CD14-positive monocyte (primary cell): Measurements from ENCODE around the gene TOR1A. TPM values are rescaled to one million over a fixed set of nuclear protein-coding genes. Genes with fewer than 3 reads are reported as not detected.

Source experiments
- DNase-seq, 3 donors: peaks; one replicate each; pipeline ENCODE4 v3.0.0-alpha.2; 2011 to 2022
- H2AFZ ChIP-seq: 2 replicates; pipeline ENCODE4 v1.6.0; 2012; ENCODE audit warnings: mild to moderate bottlenecking, low read depth, low read length, inconsistent platforms; ENCODE audit not compliant: insufficient read depth, poor library complexity, severe bottlenecking
- H3K27ac ChIP-seq, 2 donors: 1 replicate in 1 of 2; 2 replicates in 1 of 2; pipeline ENCODE4 v1.5.1; 2012 to 2013; ENCODE audit warnings: low read length in 2 of 2, control low read depth in 1 of 2, inconsistent platforms in 1 of 2, low read depth in 1 of 2, mild to moderate bottlenecking in 1 of 2
- H3K27me3 ChIP-seq, 2 donors: one replicate each; pipeline versions ENCODE4 v1.6.0 to v1.6.1; 2011 to 2013; ENCODE audit warnings: low read length in 2 of 2; ENCODE audit not compliant: control insufficient read depth in 2 of 2, insufficient read depth in 2 of 2
- H3K36me3 ChIP-seq, 2 donors: replicated peaks in 1 of 2; 1 replicate in 1 of 2; 2 replicates in 1 of 2; pipeline versions ENCODE4 v1.5.1 to v1.6.1; 2012 to 2013; ENCODE audit warnings: low read length in 2 of 2, control low read depth in 1 of 2, inconsistent platforms in 1 of 2, mild to moderate bottlenecking in 1 of 2; ENCODE audit not compliant: insufficient read depth in 2 of 2, control insufficient read depth in 1 of 2
- H3K4me1 ChIP-seq, 2 donors: 1 replicate in 1 of 2; 2 replicates in 1 of 2; pipeline versions ENCODE4 v1.5.1 to v1.6.1; 2012 to 2013; ENCODE audit warnings: low read length in 2 of 2, control low read depth in 1 of 2, inconsistent platforms in 1 of 2, mild to moderate bottlenecking in 1 of 2, moderate library complexity in 1 of 2; ENCODE audit not compliant: insufficient read depth in 2 of 2, control insufficient read depth in 1 of 2
- H3K4me2 ChIP-seq: replicated peaks from 2 replicates; pipeline ENCODE3; 2012; ENCODE audit warnings: low read length, moderate library complexity, mild to moderate bottlenecking; ENCODE audit not compliant: poor library complexity, severe bottlenecking; ENCODE audit errors: extremely low read depth
- H3K4me3 ChIP-seq, 3 experiments: fragments of 200-600 bp in 1 of 3; sonication (generic) in 1 of 3; replicated peaks in 1 of 3; 1 replicate in 2 of 3; 2 replicates in 1 of 3; pipeline ENCODE4 v1.5.1; 2011 to 2013; ENCODE audit warnings: low read length in 3 of 3, mild to moderate bottlenecking in 3 of 3, control low read depth in 2 of 3, low read depth in 2 of 3, inconsistent platforms in 1 of 3, moderate library complexity in 1 of 3
- H3K79me2 ChIP-seq: 2 replicates; pipeline ENCODE4 v1.6.0; 2012; ENCODE audit warnings: mild to moderate bottlenecking, control low read depth, inconsistent platforms, low read length, moderate library complexity; ENCODE audit not compliant: insufficient read depth
- H3K9ac ChIP-seq: 2 replicates; pipeline ENCODE4 v1.6.0; 2017; ENCODE audit warnings: low read length, mild to moderate bottlenecking; ENCODE audit not compliant: insufficient read depth, poor library complexity, severe bottlenecking
- H3K9me3 ChIP-seq, 2 donors: replicated peaks in 1 of 2; 1 replicate in 1 of 2; 2 replicates in 1 of 2; pipeline versions ENCODE4 v1.5.1 to v1.6.1; 2012 to 2013; ENCODE audit warnings: low read length in 2 of 2, control low read depth in 1 of 2; ENCODE audit not compliant: control insufficient read depth in 1 of 2, insufficient read depth in 1 of 2
- H4K20me1 ChIP-seq: 2 replicates; pipeline ENCODE4 v1.6.0; 2012; ENCODE audit warnings: mild to moderate bottlenecking, low read length, control low read depth, moderate library complexity; ENCODE audit not compliant: insufficient read depth
- H3K27ac Mint-ChIP-seq, 7 donors: one replicate each; pipeline ENCODE4 v1.8.0; 2020; ENCODE audit warnings: mild to moderate bottlenecking in 7 of 7, mixed read lengths in 7 of 7, moderate library complexity in 6 of 7, inconsistent platforms in 2 of 7
- H3K27me3 Mint-ChIP-seq, 3 donors: one replicate each; pipeline ENCODE4 v1.8.0; 2021 to 2022; ENCODE audit warnings: low read depth in 3 of 3, mild to moderate bottlenecking in 3 of 3, mixed read lengths in 3 of 3, moderate library complexity in 3 of 3, inconsistent platforms in 1 of 3
- H3K36me3 Mint-ChIP-seq, 2 donors: one replicate each; pipeline ENCODE4 v1.8.0; 2020; ENCODE audit warnings: mixed read lengths in 2 of 2, inconsistent platforms in 1 of 2, mild to moderate bottlenecking in 1 of 2
- H3K4me1 Mint-ChIP-seq: one replicate; pipeline ENCODE4 v1.8.0; 2020; ENCODE audit warnings: mild to moderate bottlenecking, mixed read lengths
- H3K4me3 Mint-ChIP-seq, 2 donors: one replicate each; pipeline ENCODE4 v1.8.0; 2020; ENCODE audit warnings: mild to moderate bottlenecking in 2 of 2, mixed read lengths in 2 of 2, moderate library complexity in 1 of 2
- H3K9me3 Mint-ChIP-seq, 7 donors: one replicate each; pipeline ENCODE4 v1.8.0; 2020 to 2022; ENCODE audit warnings: mixed read lengths in 7 of 7, mild to moderate bottlenecking in 6 of 7, moderate library complexity in 6 of 7, inconsistent platforms in 2 of 7
- CTCF ChIP-seq: fragments of 200-600 bp; IDR thresholded peaks from one replicate; pipeline ENCODE4 v1.8.0; 2022; ENCODE audit warnings: antibody characterized with exemption, mild to moderate bottlenecking
- WGBS: methylation state at CpG from one replicate; pipeline ENCODE4 v1.1.5; 2013; ENCODE audit warnings: missing lambda C conversion rate; ENCODE audit not compliant: insufficient coverage; 5-methylcytosine and 5-hydroxymethylcytosine counted together
- intact Hi-C, 2 donors: fragments of 100-400 bp; cut with micrococcal nuclease; formaldehyde crosslinking; loops; one replicate each; pipeline versions ENCODE4 v1.15.0 to v1.15.1; 2023
- polyA plus RNA-seq, 3 donors: library from polyadenylated mRNA; depleted of rRNA in 1 of 3; unstranded in 2 of 3; stranded (reverse) in 1 of 3; fragments of 300-500 nt in 2 of 3; fragments of >200 nt in 1 of 3; fragmentation: Illumina TruSeq in 2 of 3; gene quantifications; 1 replicate in 2 of 3; 2 replicates in 1 of 3; pipeline ENCODE4 v1.2.3, GENCODE V29; 2012 to 2021

The TOR1A gene
- polyA plus RNA-seq, 3 donors, result 41.2 to 95.3 (median 89.6) TPM

- H3K27me3 ChIP-seq, result no peaks in the 10 kb centered on the region
- no peaks in the 10 kb centered on the region for H3K79me2 ChIP-seq
- no peaks in the 10 kb centered on the region for H3K9me3 ChIP-seq
- Mint-ChIP-seq H3K27me3 (peaks cover 0 to 4% (median 0%) of the 10 kb centered on the region in 3 donors), H3K4me1 (peaks cover 5% of the 10 kb centered on the region), H3K9me3 (peaks cover 0 to 2% (median 0%) of the 10 kb centered on the region in 7 donors), H3K4me3 (no peak overlapping the region), H3K36me3 (peaks cover 69 to 82% of the 10 kb centered on the region in 2 donors), H3K27ac (no peak overlapping the region)
- peaks cover 3 to 4% of the 10 kb centered on the region in 2 donors for H3K4me1 ChIP-seq
- H3K9ac ChIP-seq, result no peak overlapping the region
- H4K20me1 ChIP-seq, result no peaks in the 10 kb centered on the region
- H3K4me3 ChIP-seq, result no peak overlapping the region
- H3K27ac ChIP-seq, result no peak overlapping the region
- no peak overlapping the region for H3K4me2 ChIP-seq
- DNase-seq, result no peak
- H3K36me3 ChIP-seq, result peaks cover 47 to 79% of the 10 kb centered on the region in 2 donors
- intact Hi-C loops, result no loop called here
- H2AFZ ChIP-seq, result no peak overlapping the region
- WGBS, result 89% methylated on average over 11 of the region's 11 CpGs
- TF ChIP-seq CTCF, result no peak
Measured at GRCh38 chr9:129858167-129858962, 34.4 kb upstream of the TOR1A start.

- Histone ChIP-seq H3K4me2 (no peak overlapping the region), H3K27me3 (no peaks in the 10 kb centered on the region), H3K9ac (no peak overlapping the region), H3K4me1 (no peaks in the 10 kb centered on the region), H4K20me1 (no peaks in the 10 kb centered on the region), H3K79me2 (no peaks in the 10 kb centered on the region), H3K9me3 (no peaks in the 10 kb centered on the region), H3K27ac (no peak overlapping the region), H3K4me3 (no peak overlapping the region), H2AFZ (no peak overlapping the region), H3K36me3 (peaks cover 59 to 84% of the 10 kb centered on the region in 2 donors)
- TF ChIP-seq CTCF, result no peak
- 91% methylated on average over 4 of the region's 7 CpGs for WGBS
- intact Hi-C loops, result no loop called here
- Mint-ChIP-seq H3K4me1 (no peaks in the 10 kb centered on the region), H3K4me3 (no peak overlapping the region), H3K27me3 (peaks cover 0 to 2% (median 0%) of the 10 kb centered on the region in 3 donors), H3K9me3 (peaks cover 0 to 2% (median 0%) of the 10 kb centered on the region in 7 donors), H3K27ac (no peak overlapping the region), H3K36me3 (peaks cover 76 to 85% of the 10 kb centered on the region in 2 donors)
- DNase-seq, result no peak
Measured at GRCh38 chr9:129857207-129857606, 33.3 kb upstream of the TOR1A start.
